Hepatocyte (in vitro differentiated cells): ENCODE data around the gene PTGR1. TPM values are rescaled to one million over a fixed set of nuclear protein-coding genes. Genes with fewer than 3 reads are reported as not detected.

ENCODE experiments used
- DNase-seq: peaks from one replicate; pipeline ENCODE4 v3.0.0-alpha.2; 2016; ENCODE audit warnings: low spot score
- H2AFZ ChIP-seq: fragments of 200-600 bp; sonication (generic); 2 replicates; pipeline ENCODE4 v1.6.0; 2016; ENCODE audit warnings: antibody characterized with exemption, mild to moderate bottlenecking
- H3K27ac ChIP-seq: fragments of 200-600 bp; sonication (generic); 2 replicates; pipeline ENCODE4 v1.5.1; 2016; ENCODE audit warnings: mild to moderate bottlenecking
- H3K27me3 ChIP-seq: fragments of 200-600 bp; sonication (generic); 2 replicates; pipeline ENCODE4 v1.6.1; 2016
- H3K36me3 ChIP-seq: fragments of 200-600 bp; sonication (generic); replicated peaks from 2 replicates; pipeline ENCODE4 v1.5.1; 2016; ENCODE audit warnings: low read depth; ENCODE audit not compliant: insufficient read depth
- H3K4me1 ChIP-seq: fragments of 200-600 bp; sonication (generic); 2 replicates; pipeline ENCODE4 v1.5.1; 2016; ENCODE audit warnings: mild to moderate bottlenecking, moderate library complexity; ENCODE audit not compliant: insufficient read depth
- H3K4me2 ChIP-seq: fragments of 200-600 bp; sonication (generic); 2 replicates; pipeline ENCODE4 v1.6.0; 2016
- H3K4me3 ChIP-seq: fragments of 200-600 bp; sonication (generic); 2 replicates; pipeline ENCODE4 v1.5.1; 2016; ENCODE audit warnings: mild to moderate bottlenecking
- H3K79me2 ChIP-seq: fragments of 200-600 bp; sonication (generic); 2 replicates; pipeline ENCODE4 v1.6.0; 2017; ENCODE audit warnings: mild to moderate bottlenecking
- H3K9me2 ChIP-seq: fragments of 200-600 bp; sonication (generic); replicated peaks from 2 replicates; pipeline ENCODE4 v1.6.0; 2017; ENCODE audit warnings: mild to moderate bottlenecking; ENCODE audit not compliant: insufficient read depth
- H3K9me3 ChIP-seq: fragments of 200-600 bp; sonication (generic); 2 replicates; pipeline ENCODE4 v1.5.1; 2016; ENCODE audit warnings: low read depth, mild to moderate bottlenecking
- H4K20me1 ChIP-seq: fragments of 200-600 bp; sonication (generic); 2 replicates; pipeline ENCODE4 v1.6.0; 2016; ENCODE audit warnings: mild to moderate bottlenecking; ENCODE audit not compliant: insufficient read depth, poor library complexity, severe bottlenecking
- CTCF ChIP-seq: fragments of 200-600 bp; sonication (generic); IDR thresholded peaks from 2 replicates; pipeline ENCODE4 v1.5.1; 2016; ENCODE audit warnings: antibody characterized with exemption, mild to moderate bottlenecking; ENCODE audit not compliant: poor library complexity
- EZH2 ChIP-seq: fragments of 200-600 bp; sonication (generic); IDR thresholded peaks from 2 replicates; pipeline ENCODE4 v1.6.1; 2016; ENCODE audit warnings: antibody characterized with exemption, mild to moderate bottlenecking, borderline replicate concordance
- EZH2phosphoT487 ChIP-seq: fragments of 200-600 bp; sonication (generic); IDR thresholded peaks from one replicate; pipeline ENCODE4 v1.6.1; 2018; ENCODE audit warnings: antibody characterized with exemption, mild to moderate bottlenecking, low read depth, moderate library complexity; ENCODE audit not compliant: unreplicated experiment, severe bottlenecking
- WGBS: methylation state at CpG from one replicate; pipeline ENCODE4 v1.1.6; 2016; ENCODE audit warnings: low lambda C conversion rate; ENCODE audit errors: missing lambda C conversion rate; 5-methylcytosine and 5-hydroxymethylcytosine counted together
- polyA plus RNA-seq: library from polyadenylated mRNA; unstranded; fragments of >200 nt; fragmentation: Nextera tagmentation; extraction: Ambion mirVana; gene quantifications from 2 replicates; pipeline ENCODE4 v1.2.1, GENCODE V29; 2016
- total RNA-seq: library from RNA; depleted of rRNA; stranded (reverse); fragments of >200 nt; gene quantifications from 2 replicates; pipeline ENCODE4 v1.2.3, GENCODE V29; 2014

The PTGR1 gene
- total RNA-seq (290 and 318 TPM in 2 replicates), polyA plus RNA-seq (163 and 266 TPM in 2 replicates)

GRCh38 chr9:111599092-111599954 is at the start of gene PTGR1:
TSS of gene PTGR1 (minus strand) at chr9:111599647. CDS start at chr9:111597422, 2,225 bp downstream.
- TF ChIP-seq EZH2 (no peak), CTCF (no peak), EZH2phosphoT487 (no peak)
- peaks cover 7% of the 10 kb centered on the region for H3K79me2 ChIP-seq
- H4K20me1 ChIP-seq: peaks cover 4% of the 10 kb centered on the region
- H3K36me3 ChIP-seq: no peaks in the 10 kb centered on the region
- H3K9me3 ChIP-seq: no peaks in the 10 kb centered on the region
- DNase-seq: peak; percentile 93
- H3K4me2 ChIP-seq: peak within 1 kb of the TSS; percentile 95
- no peaks in the 10 kb centered on the region for H3K9me2 ChIP-seq
- peak within 1 kb of the TSS; percentile 83 for H2AFZ ChIP-seq
- H3K4me1 ChIP-seq: peaks cover 13% of the 10 kb centered on the region
- H3K4me3 ChIP-seq: peak within 1 kb of the TSS; percentile 79
- H3K27me3 ChIP-seq: no peaks in the 10 kb centered on the region
- WGBS: 16% methylated on average over 42 of the region's 64 CpGs
- H3K27ac ChIP-seq: peak within 1 kb of the TSS; percentile 95

DNA sequence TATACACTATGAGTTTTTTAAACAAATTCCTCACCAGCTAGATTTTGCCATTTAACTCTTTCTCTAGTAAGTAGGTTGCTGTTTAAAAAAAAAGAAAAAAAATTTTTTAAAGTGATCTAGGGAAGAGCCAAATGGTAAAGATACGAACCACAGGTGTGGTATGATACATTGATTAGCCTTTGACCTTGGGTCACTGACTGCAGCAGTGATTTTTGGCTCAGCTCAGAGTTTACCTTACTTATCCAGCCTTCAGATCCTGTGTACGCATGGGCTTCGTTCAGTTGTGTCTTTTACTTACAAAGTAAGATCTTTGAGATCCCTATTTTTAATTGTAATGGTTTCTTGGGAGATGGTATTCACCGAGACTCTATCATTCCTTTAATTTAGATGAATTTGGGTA is 49.6 kb upstream of the PTGR1 start:
- H3K4me2 ChIP-seq: no peak overlapping the region
- H3K27me3 ChIP-seq: no peaks in the 10 kb centered on the region
- H3K36me3 ChIP-seq: peaks cover 4% of the 10 kb centered on the region
- H3K4me1 ChIP-seq: no peaks in the 10 kb centered on the region
- no peaks in the 10 kb centered on the region for H3K9me2 ChIP-seq
- H3K79me2 ChIP-seq: peaks cover 26% of the 10 kb centered on the region
- 78% methylated on average over 4 of the region's 4 CpGs for WGBS
- no peaks in the 10 kb centered on the region for H4K20me1 ChIP-seq
- no peaks in the 10 kb centered on the region for H3K9me3 ChIP-seq
- no peak overlapping the region for H3K27ac ChIP-seq
- H3K4me3 ChIP-seq: no peak overlapping the region
- no peak for TF ChIP-seq EZH2
- no peak for DNase-seq
- no peak overlapping the region for H2AFZ ChIP-seq

DNA sequence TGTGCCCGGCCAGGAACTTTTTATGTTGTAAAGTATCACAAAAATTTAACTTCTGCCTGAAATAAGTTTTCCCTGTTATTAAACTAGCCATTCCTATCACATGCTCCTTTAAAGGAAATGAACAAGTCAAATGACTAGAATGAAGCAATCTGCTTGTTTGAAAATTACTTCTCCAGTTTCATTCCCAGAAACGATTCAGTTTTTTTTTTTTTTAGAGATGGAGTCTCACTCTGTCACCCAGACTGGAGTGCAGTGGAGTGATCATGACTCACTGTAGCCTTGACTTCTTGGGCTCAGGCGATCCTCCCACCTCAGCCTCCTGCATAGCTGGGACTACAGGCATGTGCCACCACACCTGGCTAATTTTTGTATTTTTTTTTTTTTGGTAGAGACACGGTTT is 48.6 kb upstream of the PTGR1 start:
- no peaks in the 10 kb centered on the region for H3K9me3 ChIP-seq
- H4K20me1 ChIP-seq: peaks cover 5% of the 10 kb centered on the region
- DNase-seq: no peak
- no peaks in the 10 kb centered on the region for H3K9me2 ChIP-seq
- H3K4me3 ChIP-seq: no peak overlapping the region
- H3K36me3 ChIP-seq: no peaks in the 10 kb centered on the region
- no peaks in the 10 kb centered on the region for H3K27me3 ChIP-seq
- no peak overlapping the region for H3K27ac ChIP-seq
- no peaks in the 10 kb centered on the region for H3K4me1 ChIP-seq
- H3K4me2 ChIP-seq: no peak overlapping the region
- H3K79me2 ChIP-seq: peaks cover 36% of the 10 kb centered on the region
- TF ChIP-seq EZH2phosphoT487: no peak
- TF ChIP-seq EZH2: no peak
- no peak for TF ChIP-seq CTCF
- WGBS: 85% methylated on average over 4 of the region's 4 CpGs
- H2AFZ ChIP-seq: no peak overlapping the region

GRCh38 chr9:111646417-111646816 is 47.0 kb upstream of the PTGR1 start:
- TF ChIP-seq CTCF (no peak), EZH2 (no peak), EZH2phosphoT487 (no peak)

More at GRCh38 chr9:111646417-111646816, 47.0 kb upstream of the PTGR1 start:
- Histone ChIP-seq H3K27ac (no peak overlapping the region), H3K36me3 (no peaks in the 10 kb centered on the region), H3K27me3 (no peaks in the 10 kb centered on the region), H4K20me1 (peaks cover 8% of the 10 kb centered on the region), H3K4me2 (no peak overlapping the region), H2AFZ (no peak overlapping the region), H3K79me2 (peaks cover 40% of the 10 kb centered on the region), H3K9me2 (no peaks in the 10 kb centered on the region), H3K4me1 (no peaks in the 10 kb centered on the region), H3K4me3 (no peak overlapping the region), H3K9me3 (no peaks in the 10 kb centered on the region)
- WGBS: 75% methylated on average over 2 of the region's 2 CpGs
- DNase-seq: no peak
